Esophagus muscularis mucosa (tissue), 3 donors: Measurements from ENCODE around the gene SPOUT1.

Experiments used
- POLR2A ChIP-seq: fragments of 450-650 bp; IDR thresholded peaks from one replicate; pipeline ENCODE4 v1.6.1; 2017; ENCODE audit warnings: antibody characterized with exemption, moderate library complexity, mild to moderate bottlenecking, low read depth
- TF ChIP-seq, protein P1 (sequence below), 3 experiments: fragments of 200-600 bp in 2 of 3; fragments of 450-650 bp in 1 of 3; sonication (generic) in 2 of 3; IDR thresholded peaks; one replicate each; pipeline ENCODE4 v1.5.1; 2017 to 2019; ENCODE audit warnings: antibody characterized with exemption in 3 of 3, mild to moderate bottlenecking in 2 of 3, moderate library complexity in 1 of 3

GRCh38 chr9:128841694-128842492 lies 12.3 kb upstream of the SPOUT1 start:
- TF ChIP-seq, protein P1, sequence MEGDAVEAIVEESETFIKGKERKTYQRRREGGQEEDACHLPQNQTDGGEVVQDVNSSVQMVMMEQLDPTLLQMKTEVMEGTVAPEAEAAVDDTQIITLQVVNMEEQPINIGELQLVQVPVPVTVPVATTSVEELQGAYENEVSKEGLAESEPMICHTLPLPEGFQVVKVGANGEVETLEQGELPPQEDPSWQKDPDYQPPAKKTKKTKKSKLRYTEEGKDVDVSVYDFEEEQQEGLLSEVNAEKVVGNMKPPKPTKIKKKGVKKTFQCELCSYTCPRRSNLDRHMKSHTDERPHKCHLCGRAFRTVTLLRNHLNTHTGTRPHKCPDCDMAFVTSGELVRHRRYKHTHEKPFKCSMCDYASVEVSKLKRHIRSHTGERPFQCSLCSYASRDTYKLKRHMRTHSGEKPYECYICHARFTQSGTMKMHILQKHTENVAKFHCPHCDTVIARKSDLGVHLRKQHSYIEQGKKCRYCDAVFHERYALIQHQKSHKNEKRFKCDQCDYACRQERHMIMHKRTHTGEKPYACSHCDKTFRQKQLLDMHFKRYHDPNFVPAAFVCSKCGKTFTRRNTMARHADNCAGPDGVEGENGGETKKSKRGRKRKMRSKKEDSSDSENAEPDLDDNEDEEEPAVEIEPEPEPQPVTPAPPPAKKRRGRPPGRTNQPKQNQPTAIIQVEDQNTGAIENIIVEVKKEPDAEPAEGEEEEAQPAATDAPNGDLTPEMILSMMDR (IDR thresholded peaks at IDR 0.05), result no peak
- TF ChIP-seq POLR2A, result no peak
